ENCODE measurements around the gene KCNK3.

The KCNK3 gene

GRCh38 chr2:26752656-26753055, 60.1 kb downstream of the KCNK3 start:
- H3K4me3 ChIP-seq (ENCODE audit: low read depth, low read length): peak overlapping the region; percentile 20; the same call in 1 of the 2 replicates
- TF ChIP-seq CTCF (IDR thresholded peaks at IDR 0.05; ENCODE audit: low read depth, low read length): no peak
- no peaks in the 10 kb centered on the region for H3K27me3 ChIP-seq
- DNase-seq: peak; percentile 63
- H3K4me1 ChIP-seq: peaks cover 42% of the 10 kb centered on the region
- H3K36me3 ChIP-seq: no peaks in the 10 kb centered on the region
- no peaks in the 10 kb centered on the region; the same call in 1 of the 2 replicates for H3K9me3 ChIP-seq

DNA sequence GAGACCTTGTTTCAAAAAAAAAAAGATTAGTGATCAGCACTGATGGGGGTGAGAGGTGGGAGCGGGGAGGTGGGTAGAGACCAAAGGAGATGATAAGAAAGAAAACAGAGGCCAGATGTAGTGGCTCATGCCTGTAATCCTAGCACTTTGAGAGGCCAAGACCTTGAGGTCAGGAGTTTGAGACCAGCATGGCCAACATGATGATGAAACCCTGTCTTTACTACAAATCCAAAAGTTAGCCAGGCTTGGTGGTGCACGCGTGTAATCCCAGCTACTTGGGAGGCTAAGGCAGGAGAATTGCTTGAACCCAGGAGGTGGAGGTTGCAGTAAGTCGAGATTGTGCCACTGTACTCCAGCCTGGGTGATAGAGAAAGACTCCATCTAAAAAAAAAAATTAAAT, 62.0 kb downstream of the KCNK3 start:
- TF ChIP-seq CTCF (IDR thresholded peaks at IDR 0.05; ENCODE audit: low read depth, low read length): no peak
- no peak for DNase-seq
- peaks cover 54% of the 10 kb centered on the region for H3K4me1 ChIP-seq
- no peaks in the 10 kb centered on the region for H3K27me3 ChIP-seq
- H3K36me3 ChIP-seq: no peaks in the 10 kb centered on the region
- H3K4me3 ChIP-seq (ENCODE audit: low read depth, low read length): no peak overlapping the region
- no peaks in the 10 kb centered on the region; the same call in 1 of the 2 replicates for H3K9me3 ChIP-seq

DNA sequence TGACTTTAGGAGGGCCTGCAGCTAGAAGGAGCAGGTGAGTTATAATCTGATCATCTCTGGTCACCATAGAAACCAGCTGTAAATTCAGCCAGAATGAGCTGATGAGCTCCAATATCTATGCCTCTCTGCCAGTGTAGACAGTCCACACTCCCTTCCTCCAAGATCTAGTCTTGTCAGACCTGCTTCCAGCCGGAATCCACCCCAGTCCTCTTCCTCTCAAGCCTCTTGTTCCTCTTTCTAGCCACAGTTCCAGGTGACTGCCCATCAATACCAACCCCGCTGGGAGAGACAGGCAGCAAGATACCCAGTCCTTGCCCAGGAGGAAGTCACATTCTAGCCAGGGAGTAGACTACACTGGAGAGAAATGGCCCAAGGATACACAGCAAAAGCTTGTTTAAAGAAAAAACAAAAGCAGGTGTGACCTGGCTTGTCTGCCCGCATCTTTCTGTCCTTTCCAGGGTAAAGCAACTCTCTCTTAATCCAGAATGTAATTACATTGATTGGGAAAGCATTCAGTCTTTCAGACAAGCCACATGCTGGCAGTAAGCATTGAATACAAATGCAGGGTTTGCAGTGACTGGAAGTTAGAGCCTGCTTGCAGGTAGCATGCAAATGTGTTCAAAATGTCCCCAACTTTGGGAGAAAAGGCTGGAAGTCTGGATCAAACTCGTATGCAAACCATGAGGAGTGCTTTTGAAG, 62.6 kb downstream of the KCNK3 start:
- Histone ChIP-seq H3K4me3 (ENCODE audit: low read depth, low read length) (no peak overlapping the region), H3K4me1 (peaks cover 50% of the 10 kb centered on the region), H3K27me3 (no peaks in the 10 kb centered on the region), H3K36me3 (no peaks in the 10 kb centered on the region), H3K9me3 (no peaks in the 10 kb centered on the region; the same call in 1 of the 2 replicates)
- DNase-seq: no peak
- TF ChIP-seq CTCF (IDR thresholded peaks at IDR 0.05; ENCODE audit: low read depth, low read length): no peak

DNA sequence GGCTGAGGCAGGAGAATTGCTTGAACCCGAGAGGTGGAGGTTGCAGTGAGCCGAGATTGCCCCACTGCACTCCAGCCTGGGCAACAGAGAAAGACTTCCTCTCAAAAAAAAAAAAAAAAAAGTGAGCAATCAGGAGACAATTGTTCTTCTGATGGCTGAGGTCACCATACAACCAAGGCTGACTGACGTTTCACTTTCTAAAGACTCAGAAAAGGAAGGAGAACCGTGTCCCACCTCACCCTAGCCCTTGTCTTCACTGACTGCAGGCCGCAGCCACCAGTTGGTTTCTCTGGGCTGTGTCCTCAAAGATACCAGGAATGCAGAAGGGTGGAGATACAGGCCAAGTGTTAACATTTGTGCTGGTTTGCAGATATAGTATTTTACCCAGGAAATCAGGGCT, 63.8 kb downstream of the KCNK3 start:
- DNase-seq: no peak
- no peak for TF ChIP-seq CTCF (IDR thresholded peaks at IDR 0.05; ENCODE audit: low read depth, low read length)
- H3K4me1 ChIP-seq: peaks cover 42% of the 10 kb centered on the region
- no peaks in the 10 kb centered on the region; the same call in 1 of the 2 replicates for H3K9me3 ChIP-seq
- no peaks in the 10 kb centered on the region for H3K36me3 ChIP-seq
- no peaks in the 10 kb centered on the region for H3K27me3 ChIP-seq
- H3K4me3 ChIP-seq (ENCODE audit: low read depth, low read length): no peak overlapping the region

DNA sequence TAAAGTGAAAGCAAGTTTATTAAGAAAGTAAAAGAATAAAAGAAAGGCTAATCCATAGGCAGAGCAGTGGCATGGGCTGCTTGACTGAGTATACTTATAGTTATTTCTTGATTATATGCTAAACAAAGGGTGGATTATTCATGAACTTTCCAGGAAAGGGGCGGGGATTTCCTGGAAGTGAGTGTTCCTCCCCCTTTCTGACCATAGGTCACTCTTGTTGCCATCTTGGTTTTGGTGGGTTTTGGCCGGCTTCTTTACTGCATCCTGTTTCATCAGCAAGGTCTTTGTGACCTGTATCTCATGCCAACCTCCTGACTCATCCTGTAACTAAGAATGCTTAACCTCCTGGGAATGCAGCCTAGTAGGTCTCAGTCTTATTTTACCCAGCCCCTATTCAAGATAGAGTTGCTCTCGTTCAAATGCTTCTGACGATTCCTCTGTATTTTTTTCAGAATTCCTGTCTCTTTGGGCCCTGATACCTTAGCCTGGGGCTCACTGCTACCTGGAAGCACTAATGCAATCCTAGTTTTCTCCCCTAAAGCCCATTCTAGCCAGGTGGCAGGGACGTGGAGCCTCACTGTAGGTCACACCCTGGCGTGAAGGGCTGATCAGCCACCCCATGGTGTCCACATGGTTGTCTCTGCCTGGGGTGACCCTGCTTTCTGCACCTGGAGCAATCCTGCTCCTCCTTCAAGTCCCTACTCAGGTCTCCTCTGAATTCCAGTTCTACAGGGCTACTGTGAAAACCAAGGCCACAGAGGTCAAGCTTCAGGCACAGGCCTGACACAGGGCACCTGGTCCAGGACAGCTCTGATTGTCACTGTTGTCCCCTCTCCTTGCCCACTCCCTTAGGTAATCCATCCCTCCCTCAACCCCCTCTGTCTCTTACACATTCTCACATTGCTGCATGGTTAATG, 65.6 kb downstream of the KCNK3 start:
- TF ChIP-seq CTCF (IDR thresholded peaks at IDR 0.05; ENCODE audit: low read depth, low read length): no peak
- DNase-seq: no peak
- Histone ChIP-seq H3K4me1 (peaks cover 30% of the 10 kb centered on the region), H3K9me3 (no peaks in the 10 kb centered on the region), H3K4me3 (ENCODE audit: low read depth, low read length) (no peak overlapping the region), H3K36me3 (no peaks in the 10 kb centered on the region), H3K27me3 (no peaks in the 10 kb centered on the region)
